ENCODE results near the gene AFF3. TPM values are rescaled to one million over a fixed set of nuclear protein-coding genes. Genes with fewer than 3 reads are reported as not detected.

Gene AFF3
- total RNA-seq, 1 experiment from 2014 or later: 0.22 TPM

DNA sequence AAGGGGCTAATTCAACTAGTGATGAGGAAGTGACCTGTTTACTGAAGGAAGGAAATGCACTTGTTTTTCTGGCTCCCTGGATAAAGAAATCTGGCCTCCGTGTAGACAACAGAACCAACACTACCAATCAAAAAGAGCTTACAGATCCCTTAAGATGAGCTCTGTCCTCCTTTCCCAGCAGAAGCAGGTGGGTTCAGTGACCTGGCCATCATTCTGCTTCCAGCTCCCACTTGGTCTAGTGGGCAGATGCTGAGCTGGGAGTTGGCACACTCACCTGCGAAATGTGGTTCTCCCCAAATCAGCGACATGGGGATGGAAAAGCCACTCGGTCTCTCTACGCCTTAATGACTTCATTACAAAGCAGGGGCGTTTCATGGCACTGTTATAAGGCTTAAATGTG lies 132.6 kb downstream of the AFF3 start:
- Histone ChIP-seq H2BK120ac (ENCODE audit: low read depth, low read length, poor library complexity, severe bottlenecking) (no peak overlapping the region), H3K9me3 (ENCODE audit: control insufficient read depth, low read depth, low read length) (no peaks in the 10 kb centered on the region), H3K79me2 (ENCODE audit: insufficient read depth, low read length) (no peaks in the 10 kb centered on the region), H2BK15ac (ENCODE audit: low read depth, low read length) (no peak overlapping the region), H3K4me2 (ENCODE audit: insufficient read depth, insufficient read length, low read length) (no peak overlapping the region), H2BK12ac (ENCODE audit: insufficient read length, low read depth, low read length) (no peak overlapping the region), H3K27me3 (ENCODE audit: insufficient read depth, low read length) (no peaks in the 10 kb centered on the region), H4K5ac (ENCODE audit: insufficient read length, low read depth, low read length) (no peak overlapping the region), H3T11ph (ENCODE audit: low read length) (no peak overlapping the region), H3K23ac (ENCODE audit: insufficient read length, low read depth, low read length) (no peak overlapping the region), H2AFZ (ENCODE audit: low read length) (no peak overlapping the region), H4K91ac (ENCODE audit: insufficient read length, low read depth, low read length) (no peak overlapping the region), H3K9ac (ENCODE audit: extremely low read depth, insufficient read length, low read length) (no peak overlapping the region), H4K8ac (replicated peaks; ENCODE audit: insufficient read length, low read depth, low read length) (no peak overlapping the region), H2AK5ac (ENCODE audit: insufficient read length, low read length) (no peak overlapping the region), H3K4me1 (ENCODE audit: insufficient read depth, low read length) (no peaks in the 10 kb centered on the region), H2BK20ac (ENCODE audit: low read depth, low read length, poor library complexity, severe bottlenecking) (no peak overlapping the region), H4K20me1 (ENCODE audit: control insufficient read depth, insufficient read depth, insufficient read length) (no peaks in the 10 kb centered on the region), H3K4ac (ENCODE audit: low read depth, low read length) (no peak overlapping the region), H3K14ac (ENCODE audit: insufficient read depth, low read length) (no peak overlapping the region), H3K56ac (ENCODE audit: insufficient read length, low read depth, low read length) (no peak overlapping the region), H2BK5ac (ENCODE audit: insufficient read length, low read length) (no peak overlapping the region), H3K23me2 (ENCODE audit: insufficient read length, low read depth, low read length, poor library complexity, severe bottlenecking) (no peaks in the 10 kb centered on the region), H3K79me1 (ENCODE audit: insufficient read depth, low read depth, low read length, poor library complexity, severe bottlenecking) (no peaks in the 10 kb centered on the region), H3K27ac (ENCODE audit: insufficient read length, low read depth, low read length) (no peak overlapping the region), H3K18ac (ENCODE audit: insufficient read length, low read depth, low read length) (no peak overlapping the region)
- TF ChIP-seq, protein P1, sequence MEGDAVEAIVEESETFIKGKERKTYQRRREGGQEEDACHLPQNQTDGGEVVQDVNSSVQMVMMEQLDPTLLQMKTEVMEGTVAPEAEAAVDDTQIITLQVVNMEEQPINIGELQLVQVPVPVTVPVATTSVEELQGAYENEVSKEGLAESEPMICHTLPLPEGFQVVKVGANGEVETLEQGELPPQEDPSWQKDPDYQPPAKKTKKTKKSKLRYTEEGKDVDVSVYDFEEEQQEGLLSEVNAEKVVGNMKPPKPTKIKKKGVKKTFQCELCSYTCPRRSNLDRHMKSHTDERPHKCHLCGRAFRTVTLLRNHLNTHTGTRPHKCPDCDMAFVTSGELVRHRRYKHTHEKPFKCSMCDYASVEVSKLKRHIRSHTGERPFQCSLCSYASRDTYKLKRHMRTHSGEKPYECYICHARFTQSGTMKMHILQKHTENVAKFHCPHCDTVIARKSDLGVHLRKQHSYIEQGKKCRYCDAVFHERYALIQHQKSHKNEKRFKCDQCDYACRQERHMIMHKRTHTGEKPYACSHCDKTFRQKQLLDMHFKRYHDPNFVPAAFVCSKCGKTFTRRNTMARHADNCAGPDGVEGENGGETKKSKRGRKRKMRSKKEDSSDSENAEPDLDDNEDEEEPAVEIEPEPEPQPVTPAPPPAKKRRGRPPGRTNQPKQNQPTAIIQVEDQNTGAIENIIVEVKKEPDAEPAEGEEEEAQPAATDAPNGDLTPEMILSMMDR (conservative IDR thresholded peaks at IDR 0.05): no peak
- no peak for DNase-seq
- H3K4me1 Mint-ChIP-seq: 0 out of 4 replicates have a peak, but pooled peaks cover 0 to 4% of the 10 kb centered on the region in 2 experiments
- peaks cover 6% of the 10 kb centered on the region; the same call in 1 of the 2 replicates for H3K27me3 Mint-ChIP-seq (ENCODE audit: low read depth)
- H3K36me3 Mint-ChIP-seq (ENCODE audit: insufficient read depth in 1 of 3, low read depth in 3 of 3): no peaks in the 10 kb centered on the region
- H3K4me3 Mint-ChIP-seq: no peak overlapping the region
- no peak overlapping the region for H3K27ac Mint-ChIP-seq
- no peaks in the 10 kb centered on the region for H3K9me3 Mint-ChIP-seq
- no CpG with 5 or more reads among the region's 6 CpGs for WGBS (ENCODE audit: extremely low coverage, insufficient read length, low lambda C conversion rate)
